HG03521 (cell line): ENCODE measurements around the gene JOSD2.

ENCODE experiments used
- ATAC-seq: cut with Tn5 transposase; IDR thresholded peaks from one replicate; pipeline ENCODE4 v1.9.1; 2021; ENCODE audit warnings: mild to moderate bottlenecking, moderate library complexity; ENCODE audit not compliant: unreplicated experiment

Gene JOSD2

GRCh38 chr19:50514346-50515167 is 3.6 kb upstream of the JOSD2 start:
- no peak for ATAC-seq

- ATAC-seq = no peak
Observed at GRCh38 chr19:50513746-50514345, 2.9 kb upstream of the JOSD2 start, which contains the start of gene ASPDH. ASPDH (minus strand) TSS chr19:50513913; CDS start chr19:50513823, 90 bp downstream.

- ATAC-seq = no peak
Observed at GRCh38 chr19:50512999-50513745, 2.2 kb upstream of the JOSD2 start.

- no peak for ATAC-seq
Observed at GRCh38 chr19:50512112-50512998, 1.4 kb upstream of the JOSD2 start.

GRCh38 chr19:50510700-50511068 is 307 bp downstream of the JOSD2 start:
- ATAC-seq = no peak

GRCh38 chr19:50510121-50510670 is 795 bp downstream of the JOSD2 start:
- ATAC-seq = no peak

- ATAC-seq = no peak
Observed at GRCh38 chr19:50509366-50509765, 1.6 kb downstream of the JOSD2 start.

GRCh38 chr19:50508843-50509190 is 2.2 kb downstream of the JOSD2 start:
- no peak for ATAC-seq

GRCh38 chr19:50507376-50507775 is 3.6 kb downstream of the JOSD2 start:
- no peak for ATAC-seq

GRCh38 chr19:50506700-50507099 is 4.3 kb downstream of the JOSD2 start:
- no peak for ATAC-seq

- ATAC-seq = no peak
Observed at GRCh38 chr19:50505856-50506611, 5.0 kb downstream of the JOSD2 start.

GRCh38 chr19:50501568-50502475 is 9.2 kb downstream of the JOSD2 start:
- no peak for ATAC-seq

- ATAC-seq = no peak
Observed at GRCh38 chr19:50501186-50501567, 9.8 kb downstream of the JOSD2 start.

- no peak for ATAC-seq
Observed at GRCh38 chr19:50500753-50501151, 10.2 kb downstream of the JOSD2 start.

GRCh38 chr19:50500060-50500752 is 10.8 kb downstream of the JOSD2 start:
- no peak for ATAC-seq

GRCh38 chr19:50498219-50499056 is 12.6 kb downstream of the JOSD2 start:
- ATAC-seq = no peak

- no peak for ATAC-seq
Observed at GRCh38 chr19:50497022-50497405, 14.0 kb downstream of the JOSD2 start.
